Ascending aorta (tissue), 2 donors: ENCODE measurements around the gene GSS. TPM values are rescaled to one million over a fixed set of nuclear protein-coding genes. Genes with fewer than 3 reads are reported as not detected.

Experiments
- DNase-seq, 2 donors: peaks; one replicate each; pipeline ENCODE4 v3.0.0-alpha.2; 2019; ENCODE audit warnings: low spot score in 2 of 2
- H3K27ac ChIP-seq, 2 donors: fragments of 200-600 bp; sonication (generic); one replicate each; pipeline ENCODE4 v1.5.1; 2016 to 2017; ENCODE audit warnings: mild to moderate bottlenecking in 1 of 2
- H3K27me3 ChIP-seq: fragments of 200-600 bp; sonication (generic); one replicate; pipeline ENCODE4 v1.5.1; 2017
- H3K36me3 ChIP-seq, 2 donors: fragments of 200-600 bp; sonication (generic); one replicate each; pipeline ENCODE4 v1.5.1; 2016
- H3K4me1 ChIP-seq, 2 donors: fragments of 200-600 bp; sonication (generic); one replicate each; pipeline ENCODE4 v1.5.1; 2016 to 2017; ENCODE audit warnings: mild to moderate bottlenecking in 1 of 2
- H3K4me3 ChIP-seq, 2 donors: fragments of 200-600 bp; sonication (generic); one replicate each; pipeline ENCODE4 v1.5.1; 2016 to 2017; ENCODE audit warnings: mild to moderate bottlenecking in 1 of 2
- H3K9me3 ChIP-seq, 2 donors: fragments of 200-600 bp; sonication (generic); one replicate each; pipeline ENCODE4 v1.5.1; 2016
- CTCF ChIP-seq, 3 experiments: fragments of 200-600 bp in 2 of 3; fragments of 450-650 bp in 1 of 3; sonication (generic) in 2 of 3; IDR thresholded peaks; one replicate each; pipeline ENCODE4 v1.5.1; 2016 to 2019; ENCODE audit warnings: antibody characterized with exemption in 3 of 3, mild to moderate bottlenecking in 1 of 3, moderate library complexity in 1 of 3
- intact Hi-C: fragments of 100-400 bp; cut with DNase I; formaldehyde crosslinking; loops from one replicate; pipeline ENCODE4 v1.15.1; 2023
- total RNA-seq: library from RNA; depleted of rRNA; stranded (reverse); fragments of >200 nt; gene quantifications from one replicate; pipeline ENCODE4 v1.1.0, GENCODE V29; 2016

GSS gene
- total RNA-seq, 1 donor from 2014 or later = 40.7 TPM

- Histone ChIP-seq H3K36me3 (no peaks in the 10 kb centered on the region), H3K27me3 (no peaks in the 10 kb centered on the region), H3K4me3 (no peak overlapping the region), H3K27ac (no peak overlapping the region), H3K4me1 (no peaks in the 10 kb centered on the region), H3K9me3 (no peaks in the 10 kb centered on the region)
- intact Hi-C loops = no loop called here
- DNase-seq = no peak
- TF ChIP-seq CTCF (IDR thresholded peaks at IDR 0.05) = no peak
These were observed 31.9 kb upstream of the GSS start for GRCh38 chr20:34987288-34988190.

GRCh38 chr20:34986311-34987287 is 31.0 kb upstream of the GSS start:
- no peak overlapping the region for H3K4me3 ChIP-seq
- no peak for DNase-seq
- H3K27ac ChIP-seq = no peak overlapping the region
- H3K27me3 ChIP-seq = no peaks in the 10 kb centered on the region
- no peaks in the 10 kb centered on the region for H3K36me3 ChIP-seq
- intact Hi-C loops = no loop called here
- no peaks in the 10 kb centered on the region for H3K4me1 ChIP-seq
- H3K9me3 ChIP-seq = no peaks in the 10 kb centered on the region
- TF ChIP-seq CTCF (IDR thresholded peaks at IDR 0.05) = no peak

GRCh38 chr20:34985461-34986310 is 30.1 kb upstream of the GSS start:
- no peaks in the 10 kb centered on the region for H3K4me1 ChIP-seq
- no peak overlapping the region for H3K4me3 ChIP-seq
- no peaks in the 10 kb centered on the region for H3K27me3 ChIP-seq
- TF ChIP-seq CTCF (IDR thresholded peaks at IDR 0.05) = no peak
- intact Hi-C loops = no loop called here
- H3K9me3 ChIP-seq = no peaks in the 10 kb centered on the region
- H3K36me3 ChIP-seq = no peaks in the 10 kb centered on the region
- no peak for DNase-seq
- H3K27ac ChIP-seq = no peak overlapping the region

- TF ChIP-seq CTCF (IDR thresholded peaks at IDR 0.05) = no peak
- no peak for DNase-seq
- Histone ChIP-seq H3K4me3 (no peak overlapping the region), H3K4me1 (no peaks in the 10 kb centered on the region), H3K27me3 (no peaks in the 10 kb centered on the region), H3K36me3 (no peaks in the 10 kb centered on the region), H3K27ac (no peak overlapping the region), H3K9me3 (no peaks in the 10 kb centered on the region)
- intact Hi-C loops = no loop called here
These were observed 29.2 kb upstream of the GSS start for GRCh38 chr20:34984756-34985261.
